ENCODE measurements around the gene GZMM.

Gene GZMM

GRCh38 chr19:496112-496665, 47.7 kb upstream of the GZMM start, which contains the start of gene MADCAM1:
MADCAM1 (plus strand) TSS chr19:496486; CDS start chr19:496500, 14 bp downstream.
- H3K27ac ChIP-seq (ENCODE audit: extremely low read depth, low read depth, low read length) = no peak within 1 kb of the TSS
- H3K4me3 ChIP-seq (ENCODE audit: low read depth, low read length) = no peak within 1 kb of the TSS
- ChIA-PET CTCF (interaction anchor here (1.1 to 2.6 kb wide), 5 partner anchors 8 to 33 kb away, joined by 4 to 12 read pairs (median 8); no protein-coding TSS in a partner anchor), POLR2A (interaction anchor here (2.0 kb wide), 1 partner anchor 11 kb away, joined by 7 read pairs; the partner anchor contains the start of gene TPGS1)
- TF ChIP-seq ZNF48 (tag by site-specific recombination; IDR thresholded peaks at IDR 0.05) (no peak), ZNF544 (tag by site-specific recombination; IDR thresholded peaks at IDR 0.05) (no peak), GLIS2 (tag by site-specific recombination; IDR thresholded peaks at IDR 0.05) (no peak), ZNF138 (tag by site-specific recombination; IDR thresholded peaks at IDR 0.05; ENCODE audit: borderline replicate concordance) (no peak), ZNF677 (tag by site-specific recombination; IDR thresholded peaks at IDR 0.05) (no peak), ZNF664 (tag by site-specific recombination; IDR thresholded peaks at IDR 0.05) (no peak), RBAK (tag by site-specific recombination; IDR thresholded peaks at IDR 0.05) (no peak), KLF7 (tag by site-specific recombination; IDR thresholded peaks at IDR 0.05; ENCODE audit: borderline replicate concordance) (no peak), ZNF473 (tag by site-specific recombination; IDR thresholded peaks at IDR 0.05) (no peak), ZNF548 (tag by site-specific recombination; IDR thresholded peaks at IDR 0.05) (no peak), HOXA7 (CRISPR knock-in tag; IDR thresholded peaks at IDR 0.05; ENCODE audit: borderline replicate concordance) (no peak), ZNF132 (tag by site-specific recombination; IDR thresholded peaks at IDR 0.05; ENCODE audit: borderline replicate concordance) (no peak), ZNF785 (tag by site-specific recombination; IDR thresholded peaks at IDR 0.05) (no peak), ZNF776 (tag by site-specific recombination; IDR thresholded peaks at IDR 0.05; ENCODE audit: borderline replicate concordance) (no peak)
- TF ChIP-seq, protein P1, sequence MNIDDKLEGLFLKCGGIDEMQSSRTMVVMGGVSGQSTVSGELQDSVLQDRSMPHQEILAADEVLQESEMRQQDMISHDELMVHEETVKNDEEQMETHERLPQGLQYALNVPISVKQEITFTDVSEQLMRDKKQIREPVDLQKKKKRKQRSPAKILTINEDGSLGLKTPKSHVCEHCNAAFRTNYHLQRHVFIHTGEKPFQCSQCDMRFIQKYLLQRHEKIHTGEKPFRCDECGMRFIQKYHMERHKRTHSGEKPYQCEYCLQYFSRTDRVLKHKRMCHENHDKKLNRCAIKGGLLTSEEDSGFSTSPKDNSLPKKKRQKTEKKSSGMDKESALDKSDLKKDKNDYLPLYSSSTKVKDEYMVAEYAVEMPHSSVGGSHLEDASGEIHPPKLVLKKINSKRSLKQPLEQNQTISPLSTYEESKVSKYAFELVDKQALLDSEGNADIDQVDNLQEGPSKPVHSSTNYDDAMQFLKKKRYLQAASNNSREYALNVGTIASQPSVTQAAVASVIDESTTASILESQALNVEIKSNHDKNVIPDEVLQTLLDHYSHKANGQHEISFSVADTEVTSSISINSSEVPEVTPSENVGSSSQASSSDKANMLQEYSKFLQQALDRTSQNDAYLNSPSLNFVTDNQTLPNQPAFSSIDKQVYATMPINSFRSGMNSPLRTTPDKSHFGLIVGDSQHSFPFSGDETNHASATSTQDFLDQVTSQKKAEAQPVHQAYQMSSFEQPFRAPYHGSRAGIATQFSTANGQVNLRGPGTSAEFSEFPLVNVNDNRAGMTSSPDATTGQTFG (tag by site-specific recombination; IDR thresholded peaks at IDR 0.05; ENCODE audit: borderline replicate concordance) = no peak
- TF ChIP-seq, protein P2, sequence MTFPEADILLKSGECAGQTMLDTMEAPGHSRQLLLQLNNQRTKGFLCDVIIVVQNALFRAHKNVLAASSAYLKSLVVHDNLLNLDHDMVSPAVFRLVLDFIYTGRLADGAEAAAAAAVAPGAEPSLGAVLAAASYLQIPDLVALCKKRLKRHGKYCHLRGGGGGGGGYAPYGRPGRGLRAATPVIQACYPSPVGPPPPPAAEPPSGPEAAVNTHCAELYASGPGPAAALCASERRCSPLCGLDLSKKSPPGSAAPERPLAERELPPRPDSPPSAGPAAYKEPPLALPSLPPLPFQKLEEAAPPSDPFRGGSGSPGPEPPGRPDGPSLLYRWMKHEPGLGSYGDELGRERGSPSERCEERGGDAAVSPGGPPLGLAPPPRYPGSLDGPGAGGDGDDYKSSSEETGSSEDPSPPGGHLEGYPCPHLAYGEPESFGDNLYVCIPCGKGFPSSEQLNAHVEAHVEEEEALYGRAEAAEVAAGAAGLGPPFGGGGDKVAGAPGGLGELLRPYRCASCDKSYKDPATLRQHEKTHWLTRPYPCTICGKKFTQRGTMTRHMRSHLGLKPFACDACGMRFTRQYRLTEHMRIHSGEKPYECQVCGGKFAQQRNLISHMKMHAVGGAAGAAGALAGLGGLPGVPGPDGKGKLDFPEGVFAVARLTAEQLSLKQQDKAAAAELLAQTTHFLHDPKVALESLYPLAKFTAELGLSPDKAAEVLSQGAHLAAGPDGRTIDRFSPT (tag by site-specific recombination; IDR thresholded peaks at IDR 0.05) = no peak
- TF ChIP-seq, protein P3, sequence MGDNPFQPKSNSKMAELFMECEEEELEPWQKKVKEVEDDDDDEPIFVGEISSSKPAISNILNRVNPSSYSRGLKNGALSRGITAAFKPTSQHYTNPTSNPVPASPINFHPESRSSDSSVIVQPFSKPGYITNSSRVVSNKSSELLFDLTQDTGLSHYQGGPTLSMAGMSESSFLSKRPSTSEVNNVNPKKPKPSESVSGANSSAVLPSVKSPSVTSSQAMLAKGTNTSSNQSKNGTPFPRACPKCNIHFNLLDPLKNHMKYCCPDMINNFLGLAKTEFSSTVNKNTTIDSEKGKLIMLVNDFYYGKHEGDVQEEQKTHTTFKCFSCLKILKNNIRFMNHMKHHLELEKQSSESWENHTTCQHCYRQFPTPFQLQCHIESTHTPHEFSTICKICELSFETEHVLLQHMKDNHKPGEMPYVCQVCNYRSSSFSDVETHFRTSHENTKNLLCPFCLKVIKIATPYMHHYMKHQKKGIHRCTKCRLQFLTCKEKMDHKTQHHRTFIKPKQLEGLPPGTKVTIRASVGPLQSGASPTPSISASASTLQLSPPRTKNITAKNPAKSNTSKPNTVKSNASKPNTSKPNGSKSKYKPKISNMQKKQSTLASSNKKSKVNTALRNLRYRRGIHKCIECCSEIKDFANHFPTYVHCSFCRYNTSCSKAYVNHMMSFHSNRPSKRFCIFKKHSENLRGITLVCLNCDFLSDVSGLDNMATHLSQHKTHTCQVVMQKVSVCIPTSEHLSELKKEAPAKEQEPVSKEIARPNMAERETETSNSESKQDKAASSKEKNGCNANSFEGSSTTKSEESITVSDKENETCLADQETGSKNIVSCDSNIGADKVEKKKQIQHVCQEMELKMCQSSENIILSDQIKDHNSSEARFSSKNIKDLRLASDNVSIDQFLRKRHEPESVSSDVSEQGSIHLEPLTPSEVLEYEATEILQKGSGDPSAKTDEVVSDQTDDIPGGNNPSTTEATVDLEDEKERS (tag by site-specific recombination; IDR thresholded peaks at IDR 0.05) = no peak
- TF ChIP-seq, protein P4, sequence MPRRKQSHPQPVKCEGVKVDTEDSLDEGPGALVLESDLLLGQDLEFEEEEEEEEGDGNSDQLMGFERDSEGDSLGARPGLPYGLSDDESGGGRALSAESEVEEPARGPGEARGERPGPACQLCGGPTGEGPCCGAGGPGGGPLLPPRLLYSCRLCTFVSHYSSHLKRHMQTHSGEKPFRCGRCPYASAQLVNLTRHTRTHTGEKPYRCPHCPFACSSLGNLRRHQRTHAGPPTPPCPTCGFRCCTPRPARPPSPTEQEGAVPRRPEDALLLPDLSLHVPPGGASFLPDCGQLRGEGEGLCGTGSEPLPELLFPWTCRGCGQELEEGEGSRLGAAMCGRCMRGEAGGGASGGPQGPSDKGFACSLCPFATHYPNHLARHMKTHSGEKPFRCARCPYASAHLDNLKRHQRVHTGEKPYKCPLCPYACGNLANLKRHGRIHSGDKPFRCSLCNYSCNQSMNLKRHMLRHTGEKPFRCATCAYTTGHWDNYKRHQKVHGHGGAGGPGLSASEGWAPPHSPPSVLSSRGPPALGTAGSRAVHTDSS (tag by site-specific recombination; IDR thresholded peaks at IDR 0.05) = no peak
- TF ChIP-seq, protein P5, sequence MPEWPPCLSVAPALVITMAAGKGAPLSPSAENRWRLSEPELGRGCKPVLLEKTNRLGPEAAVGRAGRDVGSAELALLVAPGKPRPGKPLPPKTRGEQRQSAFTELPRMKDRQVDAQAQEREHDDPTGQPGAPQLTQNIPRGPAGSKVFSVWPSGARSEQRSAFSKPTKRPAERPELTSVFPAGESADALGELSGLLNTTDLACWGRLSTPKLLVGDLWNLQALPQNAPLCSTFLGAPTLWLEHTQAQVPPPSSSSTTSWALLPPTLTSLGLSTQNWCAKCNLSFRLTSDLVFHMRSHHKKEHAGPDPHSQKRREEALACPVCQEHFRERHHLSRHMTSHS (tag by site-specific recombination; IDR thresholded peaks at IDR 0.05) = no peak
- no peaks in the 10 kb centered on the region for H3K36me3 ChIP-seq (ENCODE audit: control insufficient read depth in 2 of 2, insufficient read depth in 1 of 2, low read length in 2 of 2)
- no peaks in the 10 kb centered on the region for H3K9me3 ChIP-seq (ENCODE audit: control insufficient read depth, insufficient read depth, low read depth, low read length)
- no peaks in the 10 kb centered on the region for H3K4me1 ChIP-seq (ENCODE audit: control insufficient read depth, insufficient read depth, low read length)
